WTC11 (cell line): ENCODE results near the gene DDO.

Experiments used
- AR ChIP-seq: fragments of 250-450 bp; sonication (Bioruptor Pico); IDR thresholded peaks from 2 replicates; pipeline ENCODE4 v1.9.0; 2021; ENCODE audit warnings: mild to moderate bottlenecking
- ATF6 ChIP-seq: sonication (generic); formaldehyde crosslinking; IDR thresholded peaks from 2 replicates; pipeline ENCODE4 v1.8.1; 2023; ENCODE audit warnings: mild to moderate bottlenecking, missing genetic modification reagents
- CTCF ChIP-seq: fragments of 200-600 bp; IDR thresholded peaks from 2 replicates; pipeline ENCODE4 v1.8.0; 2022; ENCODE audit warnings: antibody characterized with exemption
- E2F1 ChIP-seq: sonication (generic); formaldehyde crosslinking; IDR thresholded peaks from 2 replicates; pipeline ENCODE4 v1.8.0; 2022; ENCODE audit warnings: mild to moderate bottlenecking, missing genetic modification reagents
- ELF4 ChIP-seq: sonication (generic); formaldehyde crosslinking; IDR thresholded peaks from 2 replicates; pipeline ENCODE4 v1.8.1; 2022; ENCODE audit warnings: low read depth, mild to moderate bottlenecking, moderate library complexity, missing genetic modification reagents
- JUN ChIP-seq: sonication (generic); formaldehyde crosslinking; IDR thresholded peaks from 2 replicates; pipeline ENCODE4 v1.8.0; 2023; ENCODE audit warnings: mild to moderate bottlenecking, missing genetic modification reagents
- KAT7 ChIP-seq: sonication (generic); formaldehyde crosslinking; IDR thresholded peaks from 2 replicates; pipeline ENCODE4 v1.8.1; 2023; ENCODE audit warnings: missing genetic modification reagents, mild to moderate bottlenecking, borderline replicate concordance
- MLX ChIP-seq: sonication (generic); formaldehyde crosslinking; IDR thresholded peaks from 2 replicates; pipeline ENCODE4 v1.8.1; 2023; ENCODE audit warnings: mild to moderate bottlenecking, missing genetic modification reagents, moderate library complexity
- PRDM15 ChIP-seq: sonication (generic); formaldehyde crosslinking; IDR thresholded peaks from 2 replicates; pipeline ENCODE4 v1.8.0; 2022; ENCODE audit warnings: missing genetic modification reagents
- SMAD4 ChIP-seq: sonication (generic); formaldehyde crosslinking; IDR thresholded peaks from 2 replicates; pipeline ENCODE4 v1.8.0; 2022; ENCODE audit warnings: mild to moderate bottlenecking, missing genetic modification reagents
- TCF7 ChIP-seq: sonication (generic); formaldehyde crosslinking; IDR thresholded peaks from 2 replicates; pipeline ENCODE4 v1.8.0; 2022; ENCODE audit warnings: mild to moderate bottlenecking, low read depth, missing genetic modification reagents, moderate library complexity

GRCh38 chr6:110395221-110395620, 20.2 kb downstream of the DDO start:
- TF ChIP-seq CTCF (no peak), SMAD4 (CRISPR knock-in tag) (no peak), E2F1 (CRISPR knock-in tag) (no peak), KAT7 (CRISPR knock-in tag) (no peak), AR (CRISPR knock-in tag) (no peak), JUN (CRISPR knock-in tag) (no peak), ATF6 (no peak), MLX (CRISPR knock-in tag) (no peak), TCF7 (CRISPR knock-in tag) (no peak), PRDM15 (no peak), ELF4 (CRISPR knock-in tag) (no peak)
